KOPT-K1 (cell line): ENCODE results near the gene PDF.
"Not testable (repeated sequence)": the region's sequence is repeated elsewhere in the genome, so short reads cannot be mapped to it uniquely, and the experiment has no call there.

Experiments
- H3K27ac ChIP-seq: fragments of 200-600 bp; sonication (generic); 2 replicates; pipeline ENCODE4 v1.5.1; 2016; ENCODE audit warnings: antibody characterized with exemption, mild to moderate bottlenecking, low read depth, low read length; ENCODE audit not compliant: poor library complexity, severe bottlenecking
- H3K36me3 ChIP-seq: fragments of 200-600 bp; sonication (generic); 2 replicates; pipeline ENCODE4 v1.5.1; 2017; ENCODE audit warnings: antibody characterized with exemption, mild to moderate bottlenecking, low read length, moderate library complexity; ENCODE audit not compliant: insufficient read depth
- H3K9me3 ChIP-seq: fragments of 200-600 bp; sonication (generic); 2 replicates; pipeline ENCODE4 v1.5.1; 2017; ENCODE audit warnings: antibody characterized with exemption, low read length, mild to moderate bottlenecking; ENCODE audit not compliant: insufficient read depth, poor library complexity, severe bottlenecking

PDF gene, protein sequence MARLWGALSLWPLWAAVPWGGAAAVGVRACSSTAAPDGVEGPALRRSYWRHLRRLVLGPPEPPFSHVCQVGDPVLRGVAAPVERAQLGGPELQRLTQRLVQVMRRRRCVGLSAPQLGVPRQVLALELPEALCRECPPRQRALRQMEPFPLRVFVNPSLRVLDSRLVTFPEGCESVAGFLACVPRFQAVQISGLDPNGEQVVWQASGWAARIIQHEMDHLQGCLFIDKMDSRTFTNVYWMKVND

DNA sequence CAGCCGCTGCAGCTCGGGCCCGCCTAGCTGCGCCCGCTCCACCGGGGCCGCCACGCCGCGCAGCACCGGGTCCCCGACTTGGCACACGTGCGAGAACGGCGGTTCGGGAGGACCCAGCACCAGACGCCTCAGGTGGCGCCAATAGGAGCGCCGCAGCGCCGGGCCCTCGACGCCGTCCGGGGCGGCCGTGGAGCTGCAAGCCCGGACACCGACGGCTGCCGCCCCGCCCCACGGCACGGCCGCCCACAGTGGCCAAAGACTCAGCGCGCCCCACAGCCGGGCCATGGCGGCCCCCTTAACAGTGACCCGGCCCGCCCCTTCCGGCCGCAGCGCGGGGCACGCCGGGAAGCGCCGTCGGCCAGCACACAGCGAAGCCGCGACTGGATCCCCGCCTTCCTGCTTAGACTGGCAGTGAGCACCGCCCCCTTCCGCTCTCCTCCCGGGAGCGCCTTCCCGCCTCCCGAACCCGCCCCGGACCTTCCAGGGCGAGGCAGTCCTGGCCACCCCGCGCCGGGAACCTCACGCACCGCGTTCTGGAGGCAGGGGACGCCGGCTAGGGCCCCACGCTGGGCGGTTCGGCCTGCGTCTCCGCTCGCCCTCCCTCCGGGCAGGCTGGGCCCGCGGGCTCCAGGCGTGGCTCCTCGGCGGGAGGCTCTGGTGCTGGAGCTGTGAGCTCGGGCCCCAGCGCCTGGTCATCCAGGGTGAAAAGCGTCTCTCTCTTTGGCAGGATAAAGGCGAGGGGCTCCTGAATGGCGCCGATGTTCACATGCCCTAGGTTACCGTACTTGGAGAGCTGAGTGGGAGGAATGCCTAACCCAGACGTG lies at the start of gene PDF:
PDF (minus strand) TSS at position 303 of the 824 bp plus-strand sequence; CDS start at position 285, 18 bp downstream.
- peak within 1 kb of the TSS; percentile 85 for H3K27ac ChIP-seq
- H3K36me3 ChIP-seq, result peaks cover 77% of the 10 kb centered on the region
- H3K9me3 ChIP-seq, result no peaks in the 10 kb centered on the region

DNA sequence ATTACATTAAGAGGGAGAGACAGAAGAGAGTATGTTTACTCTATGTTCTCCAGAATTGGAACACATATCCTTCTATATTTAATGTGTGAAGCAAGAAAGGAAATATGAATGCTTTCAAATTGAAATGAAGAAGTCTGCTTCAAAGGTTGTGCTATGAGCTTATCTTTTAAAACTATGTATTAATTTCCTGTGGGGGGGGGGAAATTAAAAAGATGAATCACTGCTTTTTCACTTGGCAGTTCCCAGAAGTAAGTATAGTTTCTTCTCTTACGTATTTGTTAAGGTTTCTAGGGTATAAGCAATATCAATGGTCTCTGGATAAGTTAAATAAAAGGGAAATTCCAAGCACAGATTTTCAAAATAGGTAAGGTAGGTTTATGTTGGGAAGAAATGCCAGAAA lies 48.4 kb upstream of the PDF start:
- H3K9me3 ChIP-seq, result no peaks in the 10 kb centered on the region
- H3K27ac ChIP-seq, result no peak overlapping the region
- H3K36me3 ChIP-seq, result peaks cover 92% of the 10 kb centered on the region

DNA sequence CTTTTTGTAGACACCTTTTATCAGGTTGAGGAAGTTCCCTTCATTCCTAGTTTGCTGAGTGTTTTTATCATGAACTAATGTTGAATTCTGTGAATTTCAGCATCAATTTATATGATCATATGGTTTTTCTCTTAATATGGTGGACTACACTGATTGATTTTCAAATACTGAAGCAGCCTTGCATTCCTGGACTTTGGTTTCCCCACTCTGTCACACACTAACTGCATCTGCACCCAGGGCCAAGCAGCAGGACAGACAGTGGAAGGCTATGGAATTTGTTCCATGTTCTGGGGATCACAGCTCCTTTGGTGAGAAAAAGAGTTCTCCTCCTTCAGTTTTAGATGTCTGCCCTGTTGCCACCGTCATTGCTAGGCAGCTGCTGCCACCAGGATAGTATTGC lies 47.6 kb upstream of the PDF start:
- H3K36me3 ChIP-seq, result peaks cover 91% of the 10 kb centered on the region

DNA sequence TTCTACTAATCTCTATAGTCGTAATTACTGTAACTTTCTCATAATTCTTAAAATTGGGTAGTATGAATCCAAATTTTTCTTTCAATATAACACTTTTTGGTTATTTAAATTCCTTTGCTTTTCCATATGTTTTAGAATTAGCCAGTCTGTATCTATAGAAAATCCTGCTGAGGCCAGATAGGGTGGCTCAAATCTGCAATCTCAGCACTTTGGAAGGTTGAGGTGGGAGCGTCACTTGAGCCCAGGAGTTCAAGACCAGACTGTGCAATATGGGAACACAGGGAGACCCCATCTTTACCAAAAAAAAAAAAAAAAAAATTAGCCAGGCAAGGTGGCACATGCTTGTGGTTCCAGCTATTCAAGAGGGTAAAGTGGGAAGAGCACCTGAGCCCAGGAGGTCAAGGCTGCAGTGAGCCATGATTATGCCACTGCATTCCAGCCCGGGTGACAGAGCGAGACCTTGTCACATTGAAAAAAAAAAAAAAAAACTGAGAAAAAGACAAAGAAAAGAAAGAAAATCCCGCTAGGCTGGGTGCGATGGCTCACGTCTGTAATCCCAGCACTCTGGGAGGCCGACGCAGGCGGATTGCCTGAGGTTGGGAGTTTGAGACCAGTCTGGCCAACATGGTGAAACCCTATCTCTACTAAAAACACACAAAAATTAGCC lies 46.1 kb upstream of the PDF start:
- H3K27ac ChIP-seq, result no peak overlapping the region
- peaks cover 91% of the 10 kb centered on the region for H3K36me3 ChIP-seq
- no peaks in the 10 kb centered on the region for H3K9me3 ChIP-seq

More for the DNA sequence above, 47.6 kb upstream of the PDF start:
- Histone ChIP-seq H3K9me3 (no peaks in the 10 kb centered on the region), H3K27ac (no peak overlapping the region)

DNA sequence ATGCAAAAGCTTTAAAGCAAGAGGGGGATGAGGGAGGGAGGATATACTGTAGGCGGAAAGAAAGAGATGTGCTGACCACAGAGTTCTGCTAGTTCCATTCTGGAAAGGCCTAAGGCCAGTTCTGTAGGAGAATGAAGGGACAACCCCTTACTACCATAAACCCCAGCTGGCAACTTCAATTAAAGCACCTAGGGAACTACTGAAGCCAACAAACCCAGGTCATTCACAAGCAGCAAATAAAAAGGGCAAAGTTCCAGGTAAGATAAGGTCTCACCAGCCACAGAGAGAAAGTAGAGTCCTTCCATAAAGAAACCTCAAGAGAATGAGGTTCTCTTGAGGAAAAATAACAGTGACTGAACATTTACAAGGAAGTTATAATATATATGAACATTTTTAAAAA lies 42.6 kb upstream of the PDF start:
- Histone ChIP-seq H3K36me3 (peaks cover 91% of the 10 kb centered on the region), H3K27ac (no peak overlapping the region), H3K9me3 (no peaks in the 10 kb centered on the region)

DNA sequence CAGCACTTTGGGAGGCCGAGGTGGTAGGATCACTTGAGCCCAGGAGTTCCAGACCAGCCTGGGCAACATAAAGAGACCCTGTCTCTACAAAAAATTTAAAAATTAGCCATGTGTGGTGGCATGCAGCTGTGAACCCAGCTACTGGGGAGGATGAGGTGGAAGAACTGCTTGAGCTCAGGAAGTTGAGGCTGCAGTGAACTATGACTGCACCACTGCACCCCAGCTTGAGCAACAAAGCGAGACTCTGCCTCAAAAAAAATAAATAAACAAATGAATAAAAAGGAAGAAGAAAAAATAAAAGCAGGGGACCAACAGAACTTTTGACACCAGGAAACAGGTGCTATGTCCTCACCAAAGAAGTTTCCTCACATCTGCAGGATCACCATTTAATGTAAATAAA lies 41.2 kb upstream of the PDF start:
- Histone ChIP-seq H3K27ac (no peak overlapping the region), H3K36me3 (peaks cover 91% of the 10 kb centered on the region), H3K9me3 (no peaks in the 10 kb centered on the region)

DNA sequence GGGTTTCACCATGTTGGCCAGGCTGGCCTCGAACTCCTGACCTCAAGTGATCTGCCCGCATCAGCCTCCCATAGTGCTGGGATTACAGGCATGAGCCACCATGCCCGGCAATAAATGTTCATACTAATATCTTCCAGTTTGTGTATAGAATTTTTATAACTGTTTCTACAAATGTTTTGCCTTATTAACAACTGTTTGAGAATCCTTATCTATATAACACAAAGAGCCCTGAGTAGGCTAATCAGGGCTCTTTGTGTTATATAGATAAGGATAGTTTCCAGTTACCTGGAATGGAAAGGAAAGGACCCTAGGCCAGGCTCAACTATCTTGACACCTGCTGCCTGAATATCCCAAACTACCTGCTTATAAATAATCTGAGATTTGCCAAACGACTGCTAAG lies 38.5 kb upstream of the PDF start:
- Histone ChIP-seq H3K36me3 (peaks cover 99% of the 10 kb centered on the region), H3K9me3 (no peaks in the 10 kb centered on the region), H3K27ac (no peak overlapping the region)

DNA sequence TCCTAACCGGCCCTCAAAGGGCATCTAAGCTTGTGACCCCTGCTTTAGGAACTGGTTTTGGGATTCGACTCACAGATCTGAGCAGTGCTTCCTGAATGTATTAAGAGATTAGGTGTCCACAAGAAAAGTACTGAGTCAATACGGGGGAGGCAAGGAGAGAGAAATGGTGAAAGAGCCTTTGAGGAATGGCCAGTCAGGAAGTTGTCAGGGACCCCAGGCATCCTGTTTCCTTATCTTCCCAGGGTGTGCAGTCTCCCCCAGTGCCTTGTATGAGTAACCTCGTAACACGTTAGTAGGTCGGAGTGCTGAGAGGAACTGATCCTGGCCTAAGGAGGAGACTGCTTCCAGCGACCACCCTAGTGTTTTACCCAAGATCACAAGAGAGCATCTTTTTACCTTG lies 37.6 kb upstream of the PDF start:
- peaks cover 100% of the 10 kb centered on the region for H3K36me3 ChIP-seq
- H3K27ac ChIP-seq, result no peak overlapping the region

DNA sequence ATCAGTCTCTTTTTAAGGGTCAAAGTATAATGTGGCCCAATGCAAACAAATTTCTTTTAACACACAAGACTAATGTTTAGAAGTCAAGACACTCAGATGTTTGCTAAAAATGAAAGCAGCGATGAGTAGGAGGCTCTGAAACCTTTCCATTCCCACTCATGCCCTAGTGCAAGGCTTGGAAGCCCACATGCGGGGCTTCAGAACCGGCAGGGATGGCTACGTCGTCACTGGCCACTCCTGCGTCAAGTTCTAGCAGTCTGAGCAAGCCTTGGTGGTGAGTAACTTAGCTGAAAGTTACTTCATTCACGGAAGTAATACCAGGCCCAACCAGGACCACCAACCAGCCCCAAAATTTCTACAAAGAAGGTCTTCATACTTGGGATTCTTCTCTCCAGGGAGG lies 36.0 kb upstream of the PDF start:
- Histone ChIP-seq H3K9me3 (no peaks in the 10 kb centered on the region), H3K36me3 (peaks cover 90% of the 10 kb centered on the region), H3K27ac (no peak overlapping the region)

More for the DNA sequence above, 37.6 kb upstream of the PDF start:
- H3K9me3 ChIP-seq, result no peaks in the 10 kb centered on the region

DNA sequence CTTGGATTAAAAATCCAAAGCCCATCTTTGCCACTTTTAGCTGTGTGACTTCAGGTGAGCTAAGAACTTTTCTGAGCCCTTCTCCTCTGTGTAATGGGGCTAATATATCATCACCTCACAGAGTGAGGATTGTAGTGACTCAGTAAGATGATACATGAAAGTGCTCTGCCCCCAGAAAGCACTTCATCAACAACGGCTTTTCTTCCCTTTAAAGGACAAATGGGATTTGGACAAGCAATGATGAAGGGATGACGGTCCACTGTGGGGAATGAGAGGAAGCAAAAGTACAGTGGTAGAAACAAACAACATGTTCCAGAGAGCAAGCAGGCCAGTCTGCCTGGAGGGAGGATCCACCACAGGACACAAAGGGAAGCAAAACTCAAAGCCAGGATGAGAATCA lies 35.5 kb upstream of the PDF start:
- Histone ChIP-seq H3K36me3 (peaks cover 90% of the 10 kb centered on the region), H3K9me3 (no peaks in the 10 kb centered on the region), H3K27ac (no peak overlapping the region)

DNA sequence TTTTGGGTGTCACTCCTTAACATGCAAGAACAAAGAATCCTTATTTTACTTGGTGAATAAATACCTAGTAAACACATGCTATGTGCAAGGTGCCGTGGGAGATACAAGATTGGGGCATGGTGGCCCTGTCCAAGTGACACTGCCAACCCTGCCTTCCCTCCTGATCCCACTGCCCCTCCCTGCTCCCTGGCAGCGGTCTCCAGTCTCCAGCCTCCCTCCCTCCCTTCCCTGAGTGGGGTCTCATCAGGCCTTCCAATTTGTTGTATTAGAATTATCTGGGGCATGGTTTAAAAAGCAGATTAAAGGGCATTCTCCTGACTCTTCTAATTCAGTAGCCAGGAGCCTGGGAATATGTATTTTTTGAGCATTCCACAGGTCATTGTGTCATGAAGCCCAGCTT lies 33.7 kb upstream of the PDF start:
- Histone ChIP-seq H3K36me3 (peaks cover 75% of the 10 kb centered on the region), H3K9me3 (no peaks in the 10 kb centered on the region), H3K27ac (no peak overlapping the region)

DNA sequence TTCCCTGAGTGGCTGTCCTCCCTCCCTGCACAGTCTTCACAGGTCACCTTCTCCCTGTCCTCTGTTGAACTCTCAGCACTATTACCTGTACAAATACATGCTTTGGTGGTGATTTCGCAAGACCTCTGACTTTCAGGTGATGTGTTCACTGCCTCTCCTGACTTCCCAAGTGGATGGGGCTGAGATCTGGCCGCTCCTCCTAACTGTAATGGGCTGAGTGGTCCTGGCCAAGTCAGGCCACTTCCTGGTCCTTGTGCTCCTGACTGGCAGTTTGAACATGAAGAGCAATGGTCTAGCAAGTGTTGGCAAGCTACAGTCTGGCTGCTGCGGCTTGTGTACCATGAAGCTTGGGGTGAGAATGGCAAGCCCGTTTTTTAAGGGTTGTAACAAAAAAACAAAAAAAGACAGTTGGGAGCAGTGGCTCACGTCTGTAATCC lies 32.9 kb upstream of the PDF start:
- Histone ChIP-seq H3K27ac (no peak overlapping the region), H3K36me3 (peaks cover 67% of the 10 kb centered on the region)

DNA sequence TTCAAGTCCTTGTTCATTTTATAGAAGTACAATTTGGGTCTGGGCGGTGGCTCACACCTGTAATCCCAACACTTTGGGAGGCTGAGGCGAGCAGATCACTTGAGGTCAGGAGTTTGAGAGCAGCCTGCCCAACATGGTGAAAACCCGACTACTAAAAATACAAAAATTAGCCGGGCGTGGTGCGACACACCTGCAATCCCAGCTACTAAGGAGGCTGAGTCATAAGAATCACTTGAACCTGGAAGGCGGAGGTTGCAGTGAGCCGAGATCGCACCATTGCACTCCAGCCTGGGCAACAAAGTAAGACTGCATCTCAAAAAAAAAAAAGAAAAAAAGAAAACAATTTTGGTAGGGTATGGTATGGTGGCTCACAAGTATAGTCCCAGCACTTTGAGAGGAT lies 29.7 kb upstream of the PDF start:
- not testable (repeated sequence) for H3K9me3 ChIP-seq, H3K27ac ChIP-seq
- H3K36me3 ChIP-seq, result peaks cover 64% of the 10 kb centered on the region

More for the DNA sequence above, 32.9 kb upstream of the PDF start:
- no peaks in the 10 kb centered on the region for H3K9me3 ChIP-seq

DNA sequence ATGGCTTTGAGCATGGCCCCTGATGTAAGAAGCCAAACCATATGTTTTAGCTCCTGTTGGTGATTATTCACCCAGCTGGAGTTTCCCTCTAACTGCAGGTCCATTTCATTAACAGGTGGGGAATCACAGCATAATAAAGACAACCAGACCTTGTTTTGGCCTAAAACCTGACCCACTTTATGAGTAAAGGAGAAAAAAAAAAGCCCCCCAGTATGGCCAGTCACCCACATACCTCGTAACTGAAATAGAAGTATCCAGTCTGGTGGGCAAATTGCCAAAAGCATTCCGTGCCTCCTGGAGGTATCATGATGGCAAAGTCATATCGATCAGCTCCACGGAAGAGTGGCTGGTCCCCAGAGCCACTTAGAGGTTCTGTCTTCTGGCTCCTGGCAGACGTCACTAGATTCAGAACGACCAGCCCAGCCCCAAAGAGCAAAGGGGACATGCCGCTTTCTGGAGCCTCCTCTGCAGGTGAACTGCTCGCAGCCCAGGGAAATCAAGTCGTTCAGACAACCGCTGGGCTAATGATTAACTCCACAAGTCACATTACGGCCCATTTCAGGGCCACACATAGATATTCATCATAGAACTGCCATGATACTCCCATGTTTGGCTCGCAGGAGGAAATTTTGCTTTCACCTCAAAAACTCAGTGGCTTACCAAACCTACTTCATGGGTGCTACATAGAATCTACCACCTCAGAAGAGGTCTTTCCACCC lies 21.1 kb upstream of the PDF start, which contains the start of gene TMED6:
TMED6 (minus strand) TSS at position 478 of the 719 bp plus-strand sequence; CDS start at position 445, 33 bp downstream.
- H3K36me3 ChIP-seq, result peaks cover 63% of the 10 kb centered on the region
- H3K27ac ChIP-seq, result no peak within 1 kb of the TSS
- no peaks in the 10 kb centered on the region for H3K9me3 ChIP-seq
